HepG2 (cell line): ENCODE measurements around the gene MRPL30. TPM values are rescaled to one million over a fixed set of nuclear protein-coding genes. Genes with fewer than 3 reads are reported as not detected.
A peak's percentile ranks its signal among the peaks of the same experiment; 100 is the strongest.

Experiments
- BHLHE40 ChIP-seq: IDR thresholded peaks from 2 replicates; pipeline ENCODE4 v1.6.1; 2011; ENCODE audit warnings: low read length, improper control_type of control experiment
- E2F2 ChIP-seq: sonication (generic); formaldehyde crosslinking; IDR thresholded peaks from 2 replicates; pipeline ENCODE4 v1.4.0; 2020; ENCODE audit warnings: missing genetic modification reagents, borderline replicate concordance
- ELF4 ChIP-seq: sonication (generic); formaldehyde crosslinking; IDR thresholded peaks from 2 replicates; pipeline ENCODE4 v1.5.0; 2020; ENCODE audit warnings: missing genetic modification reagents, mild to moderate bottlenecking, moderate library complexity, borderline replicate concordance
- MEF2D ChIP-seq: sonication (generic); formaldehyde crosslinking; IDR thresholded peaks from 2 replicates; pipeline ENCODE4 v1.5.1; 2020; ENCODE audit warnings: mild to moderate bottlenecking, missing genetic modification reagents
- NFAT5 ChIP-seq: sonication (generic); formaldehyde crosslinking; IDR thresholded peaks from 2 replicates; pipeline ENCODE4 v1.4.0; 2020; ENCODE audit warnings: missing genetic modification reagents
- TSC22D2 ChIP-seq: sonication (generic); formaldehyde crosslinking; IDR thresholded peaks from 2 replicates; pipeline ENCODE4 v1.5.1; 2020; ENCODE audit warnings: missing genetic modification reagents, mild to moderate bottlenecking, borderline replicate concordance
- ZHX2 ChIP-seq, 2 experiments: sonication (generic) in 1 of 2; formaldehyde crosslinking in 1 of 2; IDR thresholded peaks; 2 replicates each; pipeline versions ENCODE4 v1.6.1 to v1.9.0; 2014 to 2022; ENCODE audit warnings: antibody characterized with exemption in 1 of 2, borderline replicate concordance in 1 of 2, inconsistent platforms in 1 of 2, low read depth in 1 of 2, missing genetic modification reagents in 1 of 2
- ZNF317 ChIP-seq: sonication (generic); formaldehyde crosslinking; IDR thresholded peaks from 2 replicates; pipeline ENCODE4 v1.5.0; 2020; ENCODE audit warnings: mild to moderate bottlenecking, missing genetic modification reagents
- ZNF687 ChIP-seq: sonication (generic); formaldehyde crosslinking; IDR thresholded peaks from 2 replicates; pipeline ENCODE4 v1.5.1; 2020; ENCODE audit warnings: mild to moderate bottlenecking, missing genetic modification reagents, moderate library complexity
- polyA plus RNA-seq, 8 experiments: library from polyadenylated mRNA; depleted of rRNA in 3 of 8; stranded (reverse) in 7 of 8; unstranded in 1 of 8; fragments of >200 nt; fragmentation: Illumina TruSeq in 4 of 8; extraction: Trizol in 4 of 8; gene quantifications; 2 replicates each; pipeline versions ENCODE4 v1.2.1 to v1.2.3, GENCODE V29; 2011 to 2016; ENCODE audit warnings: low read depth in 4 of 8, missing spikeins in 1 of 8, mixed read lengths in 1 of 8; ENCODE audit not compliant: insufficient read depth in 1 of 8
- total RNA-seq, 5 experiments: library from RNA; depleted of rRNA; stranded (reverse); fragments of >200 nt; fragmentation: Illumina TruSeq; extraction: Trizol; gene quantifications; 2 replicates each; pipeline ENCODE4 v1.2.3, GENCODE V29; 2016; ENCODE audit warnings: low read depth in 1 of 5

Gene MRPL30
- total and polyA plus RNA-seq, 2 of the 13 experiments (the other 11 are each of a cell fraction or from before 2014, with no cell fraction given) = 30.2 to 75.3 TPM

GRCh38 chr2:99154643-99155536 is 26.1 kb upstream of the MRPL30 start, which contains the start of the genes LIPT1 and TSGA10 (continued):
- peak; percentile 100 for TF ChIP-seq ZNF687 (CRISPR knock-in tag)
- TF ChIP-seq MEF2D (CRISPR knock-in tag) = peak; percentile 92
- TF ChIP-seq NFAT5 (CRISPR knock-in tag) = peak; percentile 86
- TF ChIP-seq TSC22D2 (CRISPR knock-in tag) = peak; percentile 86; the same call in 1 of the 2 replicates
- peak; percentile 92 for TF ChIP-seq ZHX2 (IDR thresholded peaks at IDR 0.05; ENCODE audit: low read depth)
- TF ChIP-seq ZHX2 (CRISPR knock-in tag; IDR thresholded peaks at IDR 0.05; ENCODE audit: borderline replicate concordance) = peak; percentile 84; the same call in 1 of the 2 replicates
- peak; percentile 96 for TF ChIP-seq ELF4 (CRISPR knock-in tag)
- no peak; the same call in 1 of the 2 replicates for TF ChIP-seq E2F2 (CRISPR knock-in tag)
- peak; percentile 63; the same call in 1 of the 2 replicates for TF ChIP-seq BHLHE40
- peak; percentile 87 for TF ChIP-seq ZNF317
